CD4-positive, alpha-beta T cell treated with Interleukin-12 subunit alpha and Interleukin-12 subunit beta, for 1 hour (primary cell): ENCODE results near the gene TMEM91.
A peak's percentile ranks its signal among the peaks of the same experiment; 100 is the strongest.
"Not testable (repeated sequence)": the region's sequence is repeated elsewhere in the genome, so short reads cannot be mapped to it uniquely, and the experiment has no call there.

Experiments used
- DNase-seq: peaks from one replicate; pipeline ENCODE4 v3.0.0-alpha.2; 2020

The TMEM91 gene

GRCh38 chr19:41353466-41354342 lies 22.6 kb upstream of the TMEM91 start, which contains the start of gene TGFB1:
Gene TGFB1 (minus strand): TSS chr19:41353922. CDS start chr19:41353044, 878 bp downstream.
- DNase-seq, result peak; percentile 97

GRCh38 chr19:41354343-41354953 lies 21.9 kb upstream of the TMEM91 start:
- DNase-seq, result no peak

- DNase-seq, result no peak
These were observed 21.3 kb upstream of the TMEM91 start for GRCh38 chr19:41355035-41355434.

GRCh38 chr19:41355802-41356201 lies 20.5 kb upstream of the TMEM91 start:
- no peak for DNase-seq

- no peak for DNase-seq
These were observed 19.2 kb upstream of the TMEM91 start for GRCh38 chr19:41356984-41357739.

- DNase-seq, result no peak
These were observed 18.6 kb upstream of the TMEM91 start for GRCh38 chr19:41357746-41358145.

- DNase-seq, result no peak
These were observed 16.6 kb upstream of the TMEM91 start for GRCh38 chr19:41359741-41360140.

- no peak for DNase-seq
These were observed 14.0 kb upstream of the TMEM91 start for GRCh38 chr19:41362143-41362847.

- no peak for DNase-seq
These were observed 13.0 kb upstream of the TMEM91 start for GRCh38 chr19:41363371-41363752.

GRCh38 chr19:41363753-41364523 lies 12.4 kb upstream of the TMEM91 start, which contains the start of gene B9D2:
Gene B9D2 (minus strand): TSS chr19:41364149. CDS start chr19:41363519, 630 bp downstream.
- peak; percentile 99 for DNase-seq

- DNase-seq, result no peak
These were observed 11.6 kb upstream of the TMEM91 start for GRCh38 chr19:41364524-41365391.

GRCh38 chr19:41366089-41366488 lies 10.2 kb upstream of the TMEM91 start:
- DNase-seq, result no peak

GRCh38 chr19:41367848-41368301 lies 8.5 kb upstream of the TMEM91 start:
- no peak for DNase-seq

GRCh38 chr19:41369769-41370168 lies 6.6 kb upstream of the TMEM91 start:
- no peak for DNase-seq

- not testable (repeated sequence) for DNase-seq
These were observed 5.2 kb upstream of the TMEM91 start for GRCh38 chr19:41371119-41371518.

- DNase-seq, result no peak
These were observed 4.8 kb upstream of the TMEM91 start for GRCh38 chr19:41371541-41371940.

- DNase-seq, result no peak
These were observed 3.8 kb upstream of the TMEM91 start for GRCh38 chr19:41372501-41372900.

GRCh38 chr19:41373993-41374392 lies 2.3 kb upstream of the TMEM91 start:
- DNase-seq, result no peak

GRCh38 chr19:41376998-41377365 lies 649 bp downstream of the TMEM91 start:
- no peak for DNase-seq

GRCh38 chr19:41377977-41378709 lies 1.8 kb downstream of the TMEM91 start:
- no peak for DNase-seq
